SK-N-SH (cell line): ENCODE measurements around the gene ZNF865. TPM values are rescaled to one million over a fixed set of nuclear protein-coding genes. Genes with fewer than 3 reads are reported as not detected.

Experiments
- CTCF ChIA-PET: fragments of 300-600, 350-600 bp; formaldehyde crosslinking; extraction: SDS; loops from one replicate; lab custom pipeline; 2021; lab: Yijun Ruan, JAX
- POLR2A ChIA-PET: fragments of 350-600 bp; sonication (Branson Sonifier 250); formaldehyde crosslinking; extraction: SDS; loops from one replicate; lab custom pipeline; 2020; ENCODE audit warnings: antibody characterized with exemption, inconsistent platforms; lab: Yijun Ruan, JAX
- DNase-seq: peaks from one replicate; pipeline ENCODE4 v3.0.0; 2012
- H2AFZ ChIP-seq: fragments of 200-600 bp; sonication (generic); 2 replicates; pipeline ENCODE4 v1.8.1; 2016; ENCODE audit warnings: antibody characterized with exemption, mild to moderate bottlenecking, low read depth
- H3F3A ChIP-seq: fragments of 200-600 bp; sonication (generic); replicated peaks from 2 replicates; pipeline ENCODE3; 2016; ENCODE audit warnings: antibody characterized with exemption, mild to moderate bottlenecking; ENCODE audit not compliant: insufficient read depth
- H3K27ac ChIP-seq, 2 experiments: fragments of 200-500 bp in 1 of 2; fragments of 200-600 bp in 1 of 2; sonication (Bioruptor generic) in 1 of 2; sonication (generic), shearing (Covaris generic) in 1 of 2; 2 replicates each; pipeline versions ENCODE4 v1.5.1 to v1.6.1; 2014 to 2016; ENCODE audit warnings: low read depth in 2 of 2, inconsistent platforms in 1 of 2, low read length in 1 of 2, mild to moderate bottlenecking in 1 of 2, mixed read lengths in 1 of 2
- H3K27me3 ChIP-seq: fragments of 200-600 bp; sonication (generic), shearing (Covaris generic); 2 replicates; pipeline ENCODE4 v1.6.1; 2016; ENCODE audit warnings: mixed run types; ENCODE audit not compliant: insufficient read depth
- H3K36me3 ChIP-seq, 2 experiments: fragments of 200-500 bp in 1 of 2; fragments of 200-600 bp in 1 of 2; sonication (Bioruptor generic) in 1 of 2; sonication (generic) in 1 of 2; replicated peaks in 1 of 2; 2 replicates each; pipeline versions ENCODE3 to v1.5.1; 2014 to 2016; ENCODE audit warnings: low read length in 1 of 2, mild to moderate bottlenecking in 1 of 2; ENCODE audit not compliant: insufficient read depth in 2 of 2, control insufficient read depth in 1 of 2
- H3K4me1 ChIP-seq, 2 experiments: fragments of 200-500 bp in 1 of 2; fragments of 200-600 bp in 1 of 2; sonication (Bioruptor generic) in 1 of 2; sonication (generic), shearing (Covaris generic) in 1 of 2; 2 replicates each; pipeline versions ENCODE4 v1.5.1 to v1.6.1; 2014 to 2016; ENCODE audit warnings: low read depth in 1 of 2, low read length in 1 of 2, mixed run types in 1 of 2; ENCODE audit not compliant: insufficient read depth in 2 of 2, control insufficient read depth in 1 of 2
- H3K4me2 ChIP-seq: fragments of 200-600 bp; sonication (generic), shearing (Covaris generic); 2 replicates; pipeline ENCODE4 v1.6.1; 2017; ENCODE audit warnings: mixed run types
- H3K4me3 ChIP-seq, 2 experiments: fragments of 200-500 bp in 1 of 2; fragments of 200-600 bp in 1 of 2; sonication (Bioruptor generic) in 1 of 2; sonication (generic), shearing (Covaris generic) in 1 of 2; 2 replicates each; pipeline versions ENCODE4 v1.5.1 to v1.8.1; 2014 to 2016; ENCODE audit warnings: low read depth in 2 of 2, inconsistent platforms in 1 of 2, low read length in 1 of 2, mild to moderate bottlenecking in 1 of 2, mixed read lengths in 1 of 2, moderate library complexity in 1 of 2
- H3K79me2 ChIP-seq: fragments of 200-600 bp; sonication (generic); 2 replicates; pipeline ENCODE4 v1.8.1; 2017; ENCODE audit warnings: mild to moderate bottlenecking; ENCODE audit not compliant: insufficient read depth
- H3K9ac ChIP-seq: fragments of 200-600 bp; sonication (generic); 2 replicates; pipeline ENCODE4 v1.6.1; 2017; ENCODE audit warnings: mixed run types
- H3K9me2 ChIP-seq: fragments of 200-600 bp; sonication (generic); 2 replicates; pipeline ENCODE4 v1.6.1; 2017; ENCODE audit warnings: mixed run types
- H3K9me3 ChIP-seq: fragments of 200-600 bp; sonication (generic); 2 replicates; pipeline ENCODE4 v1.6.1; 2017; ENCODE audit warnings: mixed run types, mild to moderate bottlenecking, moderate library complexity
- H4K20me1 ChIP-seq: fragments of 200-600 bp; sonication (generic); 2 replicates; pipeline ENCODE4 v1.6.1; 2017; ENCODE audit warnings: mild to moderate bottlenecking, mixed run types; ENCODE audit not compliant: insufficient read depth
- CHD2 ChIP-seq: fragments of 150-350 bp; IDR thresholded peaks from 2 replicates; pipeline ENCODE4 v1.6.1; 2018; ENCODE audit warnings: low read length; ENCODE audit not compliant: partially characterized antibody
- EZH2phosphoT487 ChIP-seq: fragments of 200-600 bp; sonication (generic); IDR thresholded peaks from 2 replicates; pipeline ENCODE4 v1.6.1; 2017; ENCODE audit warnings: low read depth, mixed run types, mild to moderate bottlenecking, antibody characterized with exemption, moderate library complexity, borderline replicate concordance
- FOSL2 ChIP-seq: IDR thresholded peaks from 2 replicates; pipeline ENCODE4 v1.4.0; 2012; ENCODE audit warnings: low read depth, mild to moderate bottlenecking, moderate library complexity, borderline replicate concordance
- FOXJ3 ChIP-seq: sonication (generic); formaldehyde crosslinking; IDR thresholded peaks from 2 replicates; pipeline ENCODE4 v1.5.1; 2020; ENCODE audit warnings: mild to moderate bottlenecking, missing genetic modification reagents
- GABPA ChIP-seq: IDR thresholded peaks from 2 replicates; pipeline ENCODE4 v1.4.0; 2012; ENCODE audit warnings: low read depth, mild to moderate bottlenecking
- JUND ChIP-seq: IDR thresholded peaks from 2 replicates; pipeline ENCODE4 v1.4.0; 2012
- MEF2A ChIP-seq: IDR thresholded peaks from 2 replicates; pipeline ENCODE4 v1.4.0; 2012; ENCODE audit warnings: low read depth, borderline replicate concordance
- MXI1 ChIP-seq: IDR thresholded peaks from 2 replicates; pipeline ENCODE4 v1.6.1; 2012; ENCODE audit warnings: mild to moderate bottlenecking, low read depth, low read length, improper control_type of control experiment
- POLR2AphosphoS5 ChIP-seq: IDR thresholded peaks from 2 replicates; pipeline ENCODE4 v1.6.1; 2012; ENCODE audit warnings: low read depth, low read length
- RCOR1 ChIP-seq: fragments of 150-350 bp; IDR thresholded peaks from 2 replicates; pipeline ENCODE4 v1.6.1; 2017; ENCODE audit warnings: antibody characterized with exemption, low read length
- RFX5 ChIP-seq: IDR thresholded peaks from 2 replicates; pipeline ENCODE4 v1.6.1; 2012; ENCODE audit warnings: mild to moderate bottlenecking, improper control_type of control experiment, low read length
- RXRA ChIP-seq: IDR thresholded peaks from 2 replicates; pipeline ENCODE4 v1.4.0; 2012; ENCODE audit warnings: low read depth, mild to moderate bottlenecking, borderline replicate concordance
- SMC3 ChIP-seq: IDR thresholded peaks from 2 replicates; pipeline ENCODE4 v1.6.1; 2012; ENCODE audit warnings: low read depth, low read length, improper control_type of control experiment
- TAF1 ChIP-seq: IDR thresholded peaks from 2 replicates; pipeline ENCODE4 v1.6.1; 2012; ENCODE audit warnings: low read depth, mild to moderate bottlenecking, low read length, moderate library complexity, borderline replicate concordance
- whole genome bisulfite sequencing: methylation state at CpG from one replicate; pipeline ENCODE4 v1.1.6; 2017; ENCODE audit warnings: low lambda C conversion rate; 5-methylcytosine and 5-hydroxymethylcytosine counted together
- polyA plus RNA-seq, 3 experiments: library from polyadenylated mRNA; depleted of rRNA; stranded (reverse); fragments of >200 nt; gene quantifications; 2 replicates each; pipeline ENCODE4 v1.2.3, GENCODE V29; 2012
- TF ChIP-seq, protein P1 (sequence below): IDR thresholded peaks from 2 replicates; pipeline ENCODE4 v1.4.0; 2012; ENCODE audit warnings: low read depth, borderline replicate concordance
- TF ChIP-seq, protein P2 (sequence below): IDR thresholded peaks from 2 replicates; pipeline ENCODE4 v1.4.0; 2012; ENCODE audit warnings: low read depth
- TF ChIP-seq, protein P3 (sequence below): fragments of 200-600 bp; sonication (generic); IDR thresholded peaks from 2 replicates; pipeline ENCODE4 v1.6.1; 2017; ENCODE audit warnings: antibody characterized with exemption, mild to moderate bottlenecking, moderate library complexity
- TF ChIP-seq, protein P4 (sequence below): IDR thresholded peaks from 2 replicates; pipeline ENCODE4 v1.4.0; 2012; ENCODE audit warnings: low read depth, borderline replicate concordance

Gene ZNF865
- polyA plus RNA-seq, 1 of the 3 experiments (the other 2 are of a cell fraction), result 5.0 TPM

DNA sequence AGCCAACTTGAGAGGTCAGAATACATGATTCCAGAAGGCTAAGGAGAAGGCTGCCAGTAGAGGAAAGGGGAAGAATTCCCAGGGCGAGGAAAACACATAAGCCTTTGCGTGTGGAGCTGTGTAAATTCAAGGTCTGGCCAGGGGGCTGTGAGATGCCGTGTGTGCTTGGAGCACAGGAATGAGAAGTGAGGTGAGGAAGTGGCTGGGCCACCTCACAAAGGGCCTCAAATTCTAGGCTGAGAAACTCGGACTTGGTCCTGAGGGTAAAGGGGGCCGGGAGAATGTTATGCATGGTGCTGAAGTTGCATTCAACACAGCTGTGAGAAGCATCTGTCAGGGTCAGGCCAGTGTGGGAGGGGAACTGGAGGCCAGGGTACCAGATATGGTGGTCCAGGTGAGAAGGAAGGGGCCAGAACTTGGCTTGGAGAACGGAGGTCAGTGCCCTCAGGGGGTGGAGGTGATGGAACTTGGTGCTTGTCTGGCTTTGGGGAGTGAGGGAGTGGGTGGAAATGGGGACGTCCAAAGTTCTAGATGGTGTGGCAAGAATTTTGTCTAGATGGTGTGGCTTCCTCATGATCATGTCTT, 30.5 kb downstream of the ZNF865 start:
- H3K36me3 ChIP-seq, result peaks cover 0 to 6% of the 10 kb centered on the region in 2 experiments
- peak overlapping the region; percentile 99 for H3K9ac ChIP-seq
- POLR2A ChIA-PET, result interaction anchor here (0.6 to 1.6 kb wide), 3 partner anchors 11 to 52 kb away, joined by 3 to 4 read pairs (median 3); partner anchors contain the start of gene ZNF784
- peaks cover 8 to 28% of the 10 kb centered on the region in 2 experiments; a peak in 1 of 4 replicates for H3K4me1 ChIP-seq
- no peak for TF ChIP-seq TAF1
- no peak for TF ChIP-seq RXRA
- no peak for TF ChIP-seq JUND
- no peak for TF ChIP-seq RCOR1
- TF ChIP-seq, protein P1, sequence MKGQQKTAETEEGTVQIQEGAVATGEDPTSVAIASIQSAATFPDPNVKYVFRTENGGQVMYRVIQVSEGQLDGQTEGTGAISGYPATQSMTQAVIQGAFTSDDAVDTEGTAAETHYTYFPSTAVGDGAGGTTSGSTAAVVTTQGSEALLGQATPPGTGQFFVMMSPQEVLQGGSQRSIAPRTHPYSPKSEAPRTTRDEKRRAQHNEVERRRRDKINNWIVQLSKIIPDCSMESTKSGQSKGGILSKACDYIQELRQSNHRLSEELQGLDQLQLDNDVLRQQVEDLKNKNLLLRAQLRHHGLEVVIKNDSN, result no peak
- TF ChIP-seq CHD2, result no peak
- TF ChIP-seq, protein P2, sequence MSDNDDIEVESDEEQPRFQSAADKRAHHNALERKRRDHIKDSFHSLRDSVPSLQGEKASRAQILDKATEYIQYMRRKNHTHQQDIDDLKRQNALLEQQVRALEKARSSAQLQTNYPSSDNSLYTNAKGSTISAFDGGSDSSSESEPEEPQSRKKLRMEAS, result no peak
- TF ChIP-seq, all 33 proteins: peak for 0
- H3K4me2 ChIP-seq, result peak overlapping the region; percentile 97
- H3K4me3 ChIP-seq, result peak overlapping the region; percentile 74 to 86
- H3K79me2 ChIP-seq, result peaks cover 57% of the 10 kb centered on the region
- H3K27me3 ChIP-seq, result no peaks in the 10 kb centered on the region
- H2AFZ ChIP-seq, result no peak overlapping the region
- H4K20me1 ChIP-seq, result no peaks in the 10 kb centered on the region
- CTCF ChIA-PET, result interaction anchor here (0.9 to 5.0 kb wide), 4 partner anchors 11 to 495 kb away, joined by 3 to 28 read pairs (median 4); partner anchors contain the start of gene ZNF784
- DNase-seq, result peak; percentile 1
- no peak overlapping the region; a peak in 1 of 4 replicates for H3K27ac ChIP-seq
- no peaks in the 10 kb centered on the region for H3K9me3 ChIP-seq
- WGBS, result 56% methylated on average over 7 of the region's 7 CpGs
- H3F3A ChIP-seq, result peaks cover 32% of the 10 kb centered on the region
- H3K9me2 ChIP-seq, result no peaks in the 10 kb centered on the region

DNA sequence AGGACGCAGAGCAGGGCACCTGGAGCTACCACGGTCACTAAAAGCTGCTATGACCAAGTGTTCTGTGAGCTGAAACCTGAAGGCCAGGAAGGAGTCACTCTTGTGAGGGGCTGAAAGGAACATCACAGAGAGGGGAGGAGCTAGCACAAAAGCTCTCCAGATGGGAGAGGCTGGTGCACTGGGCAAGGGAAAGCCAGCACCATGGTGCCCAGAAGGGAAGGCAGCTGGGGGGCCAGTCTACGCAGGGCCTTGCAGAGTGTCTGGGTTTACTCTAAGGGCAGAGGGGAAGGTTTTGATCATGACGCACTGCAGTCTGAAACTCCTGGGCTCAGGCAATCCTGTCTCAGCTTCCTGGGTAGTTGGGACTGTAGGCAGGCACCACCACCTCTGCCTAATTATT, 31.3 kb downstream of the ZNF865 start:
- Histone ChIP-seq H3K9me3 (no peaks in the 10 kb centered on the region), H4K20me1 (no peaks in the 10 kb centered on the region), H3K27me3 (no peaks in the 10 kb centered on the region), H3K4me2 (peak overlapping the region; percentile 97), H3K4me1 (peaks cover 8 to 28% of the 10 kb centered on the region in 2 experiments; a peak in 1 of 4 replicates), H3K79me2 (peaks cover 65% of the 10 kb centered on the region), H3K4me3 (peak overlapping the region in 1 of 2 experiments; percentile 86; a peak in 1 of 4 replicates), H3K9me2 (no peaks in the 10 kb centered on the region), H3K27ac (no peak overlapping the region), H3K36me3 (peaks cover 0 to 6% of the 10 kb centered on the region in 2 experiments), H3K9ac (no peak overlapping the region; the same call in 1 of the 2 replicates), H3F3A (peaks cover 36% of the 10 kb centered on the region), H2AFZ (no peak overlapping the region)
- DNase-seq, result no peak
- POLR2A ChIA-PET, result interaction anchor here (0.6 to 1.6 kb wide), 3 partner anchors 12 to 52 kb away, joined by 3 to 4 read pairs (median 3); partner anchors contain the start of gene ZNF784
- WGBS, result 88% methylated on average over 4 of the region's 4 CpGs
- CTCF ChIA-PET, result interaction anchor here (0.9 to 5.0 kb wide), 6 partner anchors 12 to 495 kb away, joined by 3 to 28 read pairs (median 4); partner anchors contain the start of genes ZNF784 and ZNF865
- TF ChIP-seq EZH2phosphoT487, result no peak
- no peak for TF ChIP-seq GABPA
- no peak for TF ChIP-seq MEF2A
- TF ChIP-seq, protein P3, sequence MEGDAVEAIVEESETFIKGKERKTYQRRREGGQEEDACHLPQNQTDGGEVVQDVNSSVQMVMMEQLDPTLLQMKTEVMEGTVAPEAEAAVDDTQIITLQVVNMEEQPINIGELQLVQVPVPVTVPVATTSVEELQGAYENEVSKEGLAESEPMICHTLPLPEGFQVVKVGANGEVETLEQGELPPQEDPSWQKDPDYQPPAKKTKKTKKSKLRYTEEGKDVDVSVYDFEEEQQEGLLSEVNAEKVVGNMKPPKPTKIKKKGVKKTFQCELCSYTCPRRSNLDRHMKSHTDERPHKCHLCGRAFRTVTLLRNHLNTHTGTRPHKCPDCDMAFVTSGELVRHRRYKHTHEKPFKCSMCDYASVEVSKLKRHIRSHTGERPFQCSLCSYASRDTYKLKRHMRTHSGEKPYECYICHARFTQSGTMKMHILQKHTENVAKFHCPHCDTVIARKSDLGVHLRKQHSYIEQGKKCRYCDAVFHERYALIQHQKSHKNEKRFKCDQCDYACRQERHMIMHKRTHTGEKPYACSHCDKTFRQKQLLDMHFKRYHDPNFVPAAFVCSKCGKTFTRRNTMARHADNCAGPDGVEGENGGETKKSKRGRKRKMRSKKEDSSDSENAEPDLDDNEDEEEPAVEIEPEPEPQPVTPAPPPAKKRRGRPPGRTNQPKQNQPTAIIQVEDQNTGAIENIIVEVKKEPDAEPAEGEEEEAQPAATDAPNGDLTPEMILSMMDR, result no peak
- no peak for TF ChIP-seq RFX5
- TF ChIP-seq, protein P2, result no peak
- TF ChIP-seq POLR2AphosphoS5, result no peak
- TF ChIP-seq, protein P1, result no peak
- TF ChIP-seq, protein P4, sequence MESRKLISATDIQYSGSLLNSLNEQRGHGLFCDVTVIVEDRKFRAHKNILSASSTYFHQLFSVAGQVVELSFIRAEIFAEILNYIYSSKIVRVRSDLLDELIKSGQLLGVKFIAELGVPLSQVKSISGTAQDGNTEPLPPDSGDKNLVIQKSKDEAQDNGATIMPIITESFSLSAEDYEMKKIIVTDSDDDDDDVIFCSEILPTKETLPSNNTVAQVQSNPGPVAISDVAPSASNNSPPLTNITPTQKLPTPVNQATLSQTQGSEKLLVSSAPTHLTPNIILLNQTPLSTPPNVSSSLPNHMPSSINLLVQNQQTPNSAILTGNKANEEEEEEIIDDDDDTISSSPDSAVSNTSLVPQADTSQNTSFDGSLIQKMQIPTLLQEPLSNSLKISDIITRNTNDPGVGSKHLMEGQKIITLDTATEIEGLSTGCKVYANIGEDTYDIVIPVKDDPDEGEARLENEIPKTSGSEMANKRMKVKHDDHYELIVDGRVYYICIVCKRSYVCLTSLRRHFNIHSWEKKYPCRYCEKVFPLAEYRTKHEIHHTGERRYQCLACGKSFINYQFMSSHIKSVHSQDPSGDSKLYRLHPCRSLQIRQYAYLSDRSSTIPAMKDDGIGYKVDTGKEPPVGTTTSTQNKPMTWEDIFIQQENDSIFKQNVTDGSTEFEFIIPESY, result no peak
- TF ChIP-seq SMC3, result no peak
- no peak for TF ChIP-seq FOSL2
- no peak for TF ChIP-seq MXI1
- no peak for TF ChIP-seq JUND
- TF ChIP-seq FOXJ3 (CRISPR knock-in tag), result no peak
